GM12891 (cell line): ENCODE measurements around the gene TMEM45B.

Experiments
- DNase-seq: peaks from one replicate; pipeline ENCODE4 v3.0.0; 2011; ENCODE audit warnings: low spot score; ENCODE audit not compliant: insufficient read length
- FAIRE-seq: peaks from 2 replicates; lab custom pipeline; 2011; peaks lifted over from hg19 to GRCh38; lab: Jason Lieb, UNC
- PAX5 ChIP-seq: IDR thresholded peaks from 2 replicates; pipeline ENCODE4 v1.6.1; 2011; ENCODE audit warnings: low read length, moderate library complexity, mild to moderate bottlenecking; ENCODE audit not compliant: insufficient read depth, severe bottlenecking
- POLR2A ChIP-seq: IDR thresholded peaks from 2 replicates; pipeline ENCODE4 v1.6.1; 2011; ENCODE audit warnings: low read depth, low read length, control low read depth
- POLR2AphosphoS5 ChIP-seq: IDR thresholded peaks from 2 replicates; pipeline ENCODE4 v1.6.1; 2011; ENCODE audit warnings: low read depth, low read length, control low read depth
- POU2F2 ChIP-seq: IDR thresholded peaks from 2 replicates; pipeline ENCODE4 v1.6.1; 2011; ENCODE audit warnings: low read depth, mild to moderate bottlenecking, control low read depth, low read length, moderate library complexity
- SPI1 ChIP-seq: IDR thresholded peaks from 2 replicates; pipeline ENCODE4 v1.6.1; 2011; ENCODE audit warnings: low read depth, low read length, control low read depth
- TAF1 ChIP-seq: IDR thresholded peaks from 2 replicates; pipeline ENCODE4 v1.6.1; 2011; ENCODE audit warnings: low read depth, low read length, control low read depth

The TMEM45B gene

DNA sequence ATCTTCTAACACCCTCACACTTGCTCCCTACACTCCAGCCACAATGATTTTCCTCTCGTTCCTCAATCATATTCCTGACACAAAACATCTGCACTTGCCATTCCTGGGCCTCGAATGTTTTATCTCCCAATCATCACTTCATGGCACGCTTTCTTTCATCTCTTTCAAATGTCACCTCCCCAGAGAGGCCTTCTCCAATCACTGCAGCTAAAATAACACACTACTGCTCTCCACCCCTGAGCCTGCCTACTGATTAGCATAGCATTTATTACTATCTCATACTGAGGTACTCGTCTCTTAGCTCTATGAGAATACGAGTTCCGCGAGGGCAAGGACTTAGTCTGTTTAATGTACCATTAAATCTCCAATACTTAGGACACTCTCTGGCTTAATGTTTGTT, 56.3 kb downstream of the TMEM45B start:
- TF ChIP-seq POU2F2, result no peak
- TF ChIP-seq POLR2AphosphoS5, result no peak
- no peak for TF ChIP-seq POLR2A
- no peak for TF ChIP-seq PAX5
- TF ChIP-seq TAF1, result no peak
- no peak for TF ChIP-seq SPI1
- FAIRE-seq (no peak), DNase-seq (no peak)

GRCh38 chr11:129880311-129880710, 64.7 kb downstream of the TMEM45B start:
- no peak for DNase-seq
- FAIRE-seq, result no peak
- TF ChIP-seq POLR2A (no peak), PAX5 (no peak), SPI1 (no peak), POLR2AphosphoS5 (no peak), POU2F2 (no peak), TAF1 (no peak)

DNA sequence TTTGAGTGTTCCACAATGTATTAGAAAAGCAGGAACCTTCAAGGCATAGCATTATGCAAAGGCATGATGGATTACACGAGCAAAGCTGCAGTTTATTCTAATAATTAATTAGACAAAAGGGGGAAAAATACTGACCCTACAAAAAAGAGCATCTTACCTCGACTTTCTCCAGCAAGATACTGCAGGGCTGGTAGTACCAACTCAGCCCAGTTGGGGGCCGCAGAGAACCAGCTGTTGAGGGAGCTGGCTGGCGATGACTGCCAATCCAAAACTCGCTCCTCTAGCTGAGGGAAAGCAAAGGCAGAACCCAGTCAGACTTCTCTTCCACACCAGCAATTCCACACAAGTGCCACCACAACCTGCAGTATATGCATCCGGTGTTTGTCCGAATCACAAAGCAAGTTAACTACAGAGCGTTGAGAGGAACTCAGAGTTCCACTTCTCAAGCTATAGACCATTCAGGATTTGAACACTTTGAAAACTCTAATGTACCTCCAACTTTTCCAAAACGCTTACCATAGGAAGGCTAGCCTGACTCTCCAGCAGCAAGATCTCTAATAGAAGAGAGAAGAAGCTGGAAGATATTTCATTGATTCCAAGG, 66.0 kb downstream of the TMEM45B start:
- FAIRE-seq (peak; percentile 66), DNase-seq (peak; percentile 50)
- TF ChIP-seq POU2F2 (no peak), POLR2A (no peak), POLR2AphosphoS5 (no peak), PAX5 (no peak), TAF1 (no peak), SPI1 (no peak)

DNA sequence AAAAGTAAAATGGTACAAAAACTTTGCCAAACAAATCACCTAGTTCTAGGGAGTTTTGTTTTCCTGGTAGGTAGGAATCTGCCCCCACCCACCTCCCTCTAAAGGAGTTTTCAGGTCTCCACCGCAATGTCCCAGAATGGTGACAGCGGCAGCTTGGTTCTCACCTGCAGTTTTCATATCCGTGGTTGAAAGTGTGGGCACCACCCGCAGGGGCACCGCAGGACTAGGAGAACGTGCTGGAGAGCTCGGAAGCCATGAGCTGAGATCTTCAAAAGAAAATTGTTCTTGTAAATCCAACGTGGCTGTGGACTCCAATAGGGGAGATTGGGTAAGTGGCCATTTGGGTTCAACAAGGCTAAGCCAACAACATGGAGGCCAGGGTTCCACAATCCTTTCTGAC, 68.9 kb downstream of the TMEM45B start:
- TF ChIP-seq POU2F2, result no peak
- TF ChIP-seq POLR2AphosphoS5, result no peak
- no peak for TF ChIP-seq SPI1
- TF ChIP-seq POLR2A, result no peak
- TF ChIP-seq PAX5, result no peak
- no peak for TF ChIP-seq TAF1
- no peak for FAIRE-seq
- DNase-seq, result no peak

GRCh38 chr11:129885381-129885780, 69.7 kb downstream of the TMEM45B start:
- DNase-seq (no peak), FAIRE-seq (no peak)
- TF ChIP-seq POU2F2 (no peak), PAX5 (no peak), POLR2AphosphoS5 (no peak), POLR2A (no peak), SPI1 (no peak), TAF1 (no peak)

GRCh38 chr11:129888451-129888850, 72.8 kb downstream of the TMEM45B start:
- DNase-seq (no peak), FAIRE-seq (no peak)
- TF ChIP-seq PAX5 (no peak), SPI1 (no peak), POLR2AphosphoS5 (no peak), POLR2A (no peak), TAF1 (no peak), POU2F2 (no peak)

DNA sequence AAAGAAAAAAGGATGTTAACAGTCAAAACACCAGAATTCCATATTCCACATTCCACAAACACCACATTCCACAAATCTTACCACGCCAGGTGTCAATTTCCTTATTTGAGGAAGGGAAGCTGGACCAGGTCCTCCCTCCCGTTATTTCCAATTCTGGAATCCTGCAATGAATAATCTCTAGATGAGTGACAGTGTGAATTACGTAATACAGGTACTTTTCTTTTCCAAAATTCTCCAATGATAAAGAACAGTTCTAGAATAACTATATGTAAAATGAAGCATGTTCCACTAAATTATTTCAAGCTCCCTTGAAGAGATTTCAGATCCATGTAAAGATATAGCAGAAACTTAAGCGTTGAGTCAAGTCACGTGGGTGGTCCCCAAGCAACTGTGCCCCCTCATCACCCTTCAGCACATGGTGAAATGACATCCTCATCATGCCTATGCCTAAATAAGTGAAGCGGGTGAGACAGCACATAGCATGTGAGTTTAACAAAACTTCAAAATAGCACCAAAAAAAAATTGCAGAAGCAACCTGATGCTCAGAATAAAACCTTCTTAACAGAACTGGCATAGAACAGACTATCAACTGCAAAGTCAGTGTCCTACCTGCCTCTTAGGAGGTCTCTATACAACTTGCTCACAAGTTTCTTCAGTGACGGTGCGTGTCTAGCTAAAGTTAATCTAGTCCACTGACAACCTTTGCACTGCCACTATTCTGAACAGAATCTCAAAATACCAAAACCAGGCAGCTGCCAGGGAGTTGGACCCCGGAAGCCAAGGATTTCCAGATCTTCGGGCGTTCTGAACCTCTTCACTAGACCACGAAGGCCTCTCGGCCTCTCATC, 78.9 kb downstream of the TMEM45B start:
- FAIRE-seq, result no peak
- TF ChIP-seq PAX5 (no peak), POLR2AphosphoS5 (no peak), POLR2A (no peak)
- DNase-seq, result peak; percentile 15

DNA sequence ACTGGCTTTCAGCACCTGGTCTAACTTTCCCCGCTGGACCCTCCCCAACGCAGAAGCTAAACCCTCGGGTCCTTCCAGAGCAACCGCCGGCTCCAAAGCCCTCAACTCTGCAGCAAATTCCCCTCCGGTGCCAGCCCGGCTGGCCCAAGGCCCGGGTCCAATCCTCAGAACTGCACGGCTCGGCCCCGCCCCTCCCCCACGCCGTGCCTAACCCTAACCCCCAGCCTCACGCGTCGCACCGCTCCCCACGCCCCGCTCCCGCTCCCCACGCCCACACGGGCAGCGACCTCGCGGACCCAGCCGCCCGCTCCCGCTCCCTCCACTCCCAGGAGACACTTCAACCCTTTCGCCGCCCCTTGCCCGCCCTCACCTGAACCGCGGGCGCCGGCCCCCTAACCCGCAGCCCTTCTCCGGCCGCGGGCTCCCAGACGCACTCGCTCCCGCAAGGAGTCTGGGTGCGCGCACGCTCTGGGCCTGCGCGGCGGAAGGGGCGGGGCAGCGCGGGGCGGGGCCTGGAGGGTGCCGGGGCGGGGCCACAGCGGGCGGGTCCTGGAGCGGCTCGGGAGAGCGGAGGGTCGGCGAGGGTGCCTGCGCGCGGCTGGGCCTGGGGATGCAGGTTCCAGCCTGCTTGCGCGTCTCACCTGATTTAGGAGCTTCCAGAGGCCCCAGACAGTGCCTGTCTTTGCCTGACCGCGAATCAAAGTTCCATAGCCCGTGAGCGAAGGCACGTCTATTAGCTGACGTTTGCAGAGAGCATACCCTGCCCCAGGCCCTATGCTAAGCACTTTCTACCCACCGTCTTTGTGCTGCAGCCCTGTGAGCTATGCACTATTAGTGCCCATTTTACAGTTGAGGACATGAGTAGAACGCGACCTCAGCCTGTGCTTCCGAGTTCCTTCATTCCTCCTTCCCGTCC, 79.7 kb downstream of the TMEM45B start, which contains the start of gene NFRKB:
Gene NFRKB (minus strand): TSS at position 453 of the 916 bp plus-strand sequence. CDS start 2,729 bp downstream, outside the sequence.
- FAIRE-seq (peak; percentile 90), DNase-seq (peak; percentile 97)
- TF ChIP-seq TAF1 (no peak), POLR2A (peak; percentile 27; the same call in 1 of the 2 replicates), SPI1 (no peak), POU2F2 (no peak), POLR2AphosphoS5 (no peak), PAX5 (no peak)

GRCh38 chr11:129896062-129896461, 80.4 kb downstream of the TMEM45B start:
- TF ChIP-seq SPI1 (no peak), PAX5 (no peak), TAF1 (no peak), POLR2AphosphoS5 (no peak), POU2F2 (no peak), POLR2A (no peak)
- FAIRE-seq (no peak), DNase-seq (no peak)
